Omental fat pad (tissue), 4 donors: ENCODE measurements around the gene NSDHL. TPM values are rescaled to one million over a fixed set of nuclear protein-coding genes. Genes with fewer than 3 reads are reported as not detected.

Source experiments
- ATAC-seq: fragments of 150-250 bp; one replicate; pipeline ENCODE4 v1.9.1; 2016; ENCODE audit warnings: mild to moderate bottlenecking, moderate library complexity; ENCODE audit not compliant: low FRiP score
- DNase-seq: peaks from one replicate; pipeline ENCODE4 v3.0.0-alpha.2; 2019; ENCODE audit warnings: low spot score
- CTCF ChIP-seq, 3 donors: fragments of 450-650 bp; IDR thresholded peaks; one replicate each; pipeline ENCODE4 v1.5.1; 2016 to 2017; ENCODE audit warnings: antibody characterized with exemption in 3 of 3, mild to moderate bottlenecking in 3 of 3, moderate library complexity in 2 of 3
- total RNA-seq, 4 donors: library from RNA; depleted of rRNA; stranded (reverse); fragments of >200 nt; gene quantifications; one replicate each; pipeline ENCODE4 v1.1.0, GENCODE V29; 2016

Gene NSDHL
- total RNA-seq, 4 donors from 2014 or later: 13.2 to 55.3 (median 25.9) TPM

- TF ChIP-seq CTCF (IDR thresholded peaks at IDR 0.05): no peak
- DNase-seq: no peak
- ATAC-seq: no peak
Observed at GRCh38 chrX:152876931-152877840, 46.3 kb downstream of the NSDHL start.

GRCh38 chrX:152878976-152879755, 48.3 kb downstream of the NSDHL start:
- TF ChIP-seq CTCF (IDR thresholded peaks at IDR 0.05): no peak
- no peak for DNase-seq
- ATAC-seq: no peak

- no peak for DNase-seq
- ATAC-seq: no peak
- no peak for TF ChIP-seq CTCF (IDR thresholded peaks at IDR 0.05)
Observed at GRCh38 chrX:152881289-152881688, 50.4 kb downstream of the NSDHL start.

- ATAC-seq (no peak), DNase-seq (no peak)
- TF ChIP-seq CTCF (IDR thresholded peaks at IDR 0.05): no peak
Observed at GRCh38 chrX:152884171-152884570, 53.3 kb downstream of the NSDHL start.

- no peak for DNase-seq
- no peak for ATAC-seq
- TF ChIP-seq CTCF (IDR thresholded peaks at IDR 0.05): no peak
Observed at GRCh38 chrX:152886716-152887115, 55.9 kb downstream of the NSDHL start.

GRCh38 chrX:152892499-152892898, 61.6 kb downstream of the NSDHL start:
- ATAC-seq: no peak
- no peak for DNase-seq
- TF ChIP-seq CTCF (IDR thresholded peaks at IDR 0.05): no peak
